GM21528 (cell line): ENCODE results near the gene NUP93.
"Not testable (repeated sequence)": the region's sequence is repeated elsewhere in the genome, so short reads cannot be mapped to it uniquely, and the experiment has no call there.

Experiments used
- ATAC-seq: cut with Tn5 transposase; IDR thresholded peaks from one replicate; pipeline ENCODE4 v1.9.1; 2021; ENCODE audit warnings: mild to moderate bottlenecking, moderate library complexity; ENCODE audit not compliant: unreplicated experiment, low FRiP score

The NUP93 gene

GRCh38 chr16:56884026-56884582, 154.2 kb downstream of the NUP93 start:
- no peak for ATAC-seq

- not testable (repeated sequence) for ATAC-seq
Observed at GRCh38 chr16:56884929-56885328, 155.0 kb downstream of the NUP93 start.

- ATAC-seq, result no peak
Observed at GRCh38 chr16:56885446-56886162, 155.7 kb downstream of the NUP93 start.

- no peak for ATAC-seq
Observed at GRCh38 chr16:56886296-56886695, 156.4 kb downstream of the NUP93 start.

GRCh38 chr16:56886826-56887225, 156.9 kb downstream of the NUP93 start:
- ATAC-seq, result no peak

GRCh38 chr16:56888806-56889205, 158.9 kb downstream of the NUP93 start:
- ATAC-seq, result no peak

- ATAC-seq, result no peak
Observed at GRCh38 chr16:56889206-56889605, 159.3 kb downstream of the NUP93 start.

- no peak for ATAC-seq
Observed at GRCh38 chr16:56891685-56892084, 161.8 kb downstream of the NUP93 start.

GRCh38 chr16:56892705-56893104, 162.8 kb downstream of the NUP93 start:
- ATAC-seq, result no peak

- no peak for ATAC-seq
Observed at GRCh38 chr16:56894331-56894917, 164.5 kb downstream of the NUP93 start.

GRCh38 chr16:56895813-56896212, 165.9 kb downstream of the NUP93 start:
- ATAC-seq, result no peak

GRCh38 chr16:56896244-56896643, 166.3 kb downstream of the NUP93 start:
- ATAC-seq, result no peak

- no peak for ATAC-seq
Observed at GRCh38 chr16:56897026-56897799, 167.3 kb downstream of the NUP93 start.

GRCh38 chr16:56898847-56899246, 168.9 kb downstream of the NUP93 start:
- ATAC-seq, result peak; percentile 68
